ENCODE results near the gene LRP3.
"Not testable (repeated sequence)": the region's sequence is repeated elsewhere in the genome, so short reads cannot be mapped to it uniquely, and the experiment has no call there.

LRP3 gene

GRCh38 chr19:33161201-33161600 lies 32.9 kb upstream of the LRP3 start:
- Histone ChIP-seq H3K4me1 (no peaks in the 10 kb centered on the region), H3K9me3 (ENCODE audit: control insufficient read depth, low read length) (no peaks in the 10 kb centered on the region), H3K9ac (no peak overlapping the region), H3K27ac (no peak overlapping the region), H2AFZ (no peak overlapping the region), H3K4me3 (ENCODE audit: low read depth, low read length) (no peak overlapping the region), H3K4me2 (ENCODE audit: low read length) (no peak overlapping the region), H3K79me2 (no peaks in the 10 kb centered on the region), H3K36me3 (ENCODE audit: control insufficient read depth, insufficient read depth, low read length) (no peaks in the 10 kb centered on the region), H3K27me3 (ENCODE audit: control insufficient read depth, insufficient read depth, low read length) (no peaks in the 10 kb centered on the region)
- TF ChIP-seq, protein P1, sequence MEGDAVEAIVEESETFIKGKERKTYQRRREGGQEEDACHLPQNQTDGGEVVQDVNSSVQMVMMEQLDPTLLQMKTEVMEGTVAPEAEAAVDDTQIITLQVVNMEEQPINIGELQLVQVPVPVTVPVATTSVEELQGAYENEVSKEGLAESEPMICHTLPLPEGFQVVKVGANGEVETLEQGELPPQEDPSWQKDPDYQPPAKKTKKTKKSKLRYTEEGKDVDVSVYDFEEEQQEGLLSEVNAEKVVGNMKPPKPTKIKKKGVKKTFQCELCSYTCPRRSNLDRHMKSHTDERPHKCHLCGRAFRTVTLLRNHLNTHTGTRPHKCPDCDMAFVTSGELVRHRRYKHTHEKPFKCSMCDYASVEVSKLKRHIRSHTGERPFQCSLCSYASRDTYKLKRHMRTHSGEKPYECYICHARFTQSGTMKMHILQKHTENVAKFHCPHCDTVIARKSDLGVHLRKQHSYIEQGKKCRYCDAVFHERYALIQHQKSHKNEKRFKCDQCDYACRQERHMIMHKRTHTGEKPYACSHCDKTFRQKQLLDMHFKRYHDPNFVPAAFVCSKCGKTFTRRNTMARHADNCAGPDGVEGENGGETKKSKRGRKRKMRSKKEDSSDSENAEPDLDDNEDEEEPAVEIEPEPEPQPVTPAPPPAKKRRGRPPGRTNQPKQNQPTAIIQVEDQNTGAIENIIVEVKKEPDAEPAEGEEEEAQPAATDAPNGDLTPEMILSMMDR (IDR thresholded peaks at IDR 0.05): no peak

DNA sequence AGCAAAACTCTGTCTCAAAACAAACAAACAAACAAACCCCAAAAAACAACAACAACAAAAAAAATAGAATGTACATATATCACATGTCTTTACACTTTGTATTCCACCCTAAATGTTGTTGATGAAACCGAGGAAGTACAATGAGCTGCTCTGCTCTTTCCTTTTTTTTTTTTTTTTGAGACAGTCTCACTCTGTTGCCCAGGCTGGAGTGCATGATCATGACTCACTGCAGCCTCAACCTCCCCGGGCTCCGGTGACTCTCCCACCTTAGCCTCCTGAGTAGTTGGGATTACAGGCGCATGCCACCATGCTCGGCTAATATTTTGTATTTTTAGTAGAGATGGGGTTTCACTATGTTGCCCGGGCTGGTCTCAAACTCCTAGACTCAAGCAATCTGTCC lies 30.6 kb upstream of the LRP3 start:
- H3K27ac ChIP-seq: no peak overlapping the region
- H3K4me2 ChIP-seq (ENCODE audit: low read length): no peak overlapping the region
- H3K4me1 ChIP-seq: no peaks in the 10 kb centered on the region
- H3K79me2 ChIP-seq: no peaks in the 10 kb centered on the region
- H3K36me3 ChIP-seq (ENCODE audit: control insufficient read depth, insufficient read depth, low read length): no peaks in the 10 kb centered on the region
- H3K27me3 ChIP-seq (ENCODE audit: control insufficient read depth, insufficient read depth, low read length): no peaks in the 10 kb centered on the region
- TF ChIP-seq, protein P1 (IDR thresholded peaks at IDR 0.05): no peak
- H2AFZ ChIP-seq: no peak overlapping the region
- H3K4me3 ChIP-seq (ENCODE audit: low read depth, low read length): no peak overlapping the region
- no peaks in the 10 kb centered on the region for H3K9me3 ChIP-seq (ENCODE audit: control insufficient read depth, low read length)
- H3K9ac ChIP-seq: no peak overlapping the region

DNA sequence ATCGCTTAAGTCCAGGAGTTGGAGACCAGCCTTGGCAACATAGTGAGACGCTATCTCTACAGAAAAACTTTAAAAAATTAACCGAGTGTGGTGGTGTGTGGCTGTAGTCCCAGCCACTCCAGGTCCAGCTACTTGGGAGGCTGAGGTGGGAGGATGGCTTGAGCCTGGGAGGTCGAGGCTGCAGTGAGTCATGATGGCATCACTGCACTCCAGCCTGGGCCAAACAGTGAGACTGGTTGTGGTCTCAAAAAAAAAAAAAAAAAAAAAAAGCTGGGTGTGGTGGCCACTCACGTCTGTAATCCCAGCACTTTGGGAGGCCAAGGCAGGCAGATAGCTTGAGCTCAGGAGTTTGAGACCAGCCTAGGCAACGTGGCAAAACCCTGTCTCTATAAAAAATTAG lies 28.1 kb upstream of the LRP3 start:
- H3K27ac ChIP-seq; H3K4me3 ChIP-seq (ENCODE audit: low read depth, low read length); H3K27me3 ChIP-seq (ENCODE audit: control insufficient read depth, insufficient read depth, low read length); H3K9me3 ChIP-seq (ENCODE audit: control insufficient read depth, low read length); H3K79me2 ChIP-seq; H2AFZ ChIP-seq; H3K9ac ChIP-seq; H3K4me2 ChIP-seq (ENCODE audit: low read length); H3K4me1 ChIP-seq; H3K36me3 ChIP-seq (ENCODE audit: control insufficient read depth, insufficient read depth, low read length): not testable (repeated sequence)

GRCh38 chr19:33167438-33167837 lies 26.7 kb upstream of the LRP3 start:
- Histone ChIP-seq H3K9me3 (ENCODE audit: control insufficient read depth, low read length) (no peaks in the 10 kb centered on the region), H2AFZ (no peak overlapping the region), H3K27me3 (ENCODE audit: control insufficient read depth, insufficient read depth, low read length) (no peaks in the 10 kb centered on the region), H3K79me2 (no peaks in the 10 kb centered on the region), H3K36me3 (ENCODE audit: control insufficient read depth, insufficient read depth, low read length) (no peaks in the 10 kb centered on the region), H3K27ac (no peak overlapping the region), H3K4me2 (ENCODE audit: low read length) (no peak overlapping the region), H3K4me3 (ENCODE audit: low read depth, low read length) (no peak overlapping the region), H3K4me1 (no peaks in the 10 kb centered on the region), H3K9ac (no peak overlapping the region)
- TF ChIP-seq, protein P1 (IDR thresholded peaks at IDR 0.05): no peak

- H3K4me1 ChIP-seq: no peaks in the 10 kb centered on the region
- H2AFZ ChIP-seq: no peak overlapping the region
- H3K36me3 ChIP-seq (ENCODE audit: control insufficient read depth, insufficient read depth, low read length): no peaks in the 10 kb centered on the region
- H3K79me2 ChIP-seq: no peaks in the 10 kb centered on the region
- no peaks in the 10 kb centered on the region for H3K27me3 ChIP-seq (ENCODE audit: control insufficient read depth, insufficient read depth, low read length)
- no peak overlapping the region for H3K4me3 ChIP-seq (ENCODE audit: low read depth, low read length)
- H3K9ac ChIP-seq: no peak overlapping the region
- no peak overlapping the region for H3K4me2 ChIP-seq (ENCODE audit: low read length)
- no peak overlapping the region for H3K27ac ChIP-seq
- no peaks in the 10 kb centered on the region for H3K9me3 ChIP-seq (ENCODE audit: control insufficient read depth, low read length)
- TF ChIP-seq, protein P1 (IDR thresholded peaks at IDR 0.05): no peak
Measured at GRCh38 chr19:33168528-33168927, 25.6 kb upstream of the LRP3 start.
